ENCODE data around the gene IFNGR1. TPM values are rescaled to one million over a fixed set of nuclear protein-coding genes. Genes with fewer than 3 reads are reported as not detected.

The IFNGR1 gene
- total and polyA plus RNA-seq, 12 donors = 55.8 to 132 (median 78.7) TPM

GRCh38 chr6:137185290-137185689 is 33.9 kb downstream of the IFNGR1 start:
- Histone ChIP-seq H3K4me3 (no peak overlapping the region), H3K27ac (no peak overlapping the region), H3K9me3 (peaks cover 0 to 99% (median 47%) of the 10 kb centered on the region in 11 donors), H3K4me1 (no peaks in the 10 kb centered on the region), H3K27me3 (no peaks in the 10 kb centered on the region), H3K36me3 (no peaks in the 10 kb centered on the region)
- DNase-seq (no peak), ATAC-seq (no peak)
- intact Hi-C loops (cut with DNase I) = no loop called here
- TF ChIP-seq, protein P1, sequence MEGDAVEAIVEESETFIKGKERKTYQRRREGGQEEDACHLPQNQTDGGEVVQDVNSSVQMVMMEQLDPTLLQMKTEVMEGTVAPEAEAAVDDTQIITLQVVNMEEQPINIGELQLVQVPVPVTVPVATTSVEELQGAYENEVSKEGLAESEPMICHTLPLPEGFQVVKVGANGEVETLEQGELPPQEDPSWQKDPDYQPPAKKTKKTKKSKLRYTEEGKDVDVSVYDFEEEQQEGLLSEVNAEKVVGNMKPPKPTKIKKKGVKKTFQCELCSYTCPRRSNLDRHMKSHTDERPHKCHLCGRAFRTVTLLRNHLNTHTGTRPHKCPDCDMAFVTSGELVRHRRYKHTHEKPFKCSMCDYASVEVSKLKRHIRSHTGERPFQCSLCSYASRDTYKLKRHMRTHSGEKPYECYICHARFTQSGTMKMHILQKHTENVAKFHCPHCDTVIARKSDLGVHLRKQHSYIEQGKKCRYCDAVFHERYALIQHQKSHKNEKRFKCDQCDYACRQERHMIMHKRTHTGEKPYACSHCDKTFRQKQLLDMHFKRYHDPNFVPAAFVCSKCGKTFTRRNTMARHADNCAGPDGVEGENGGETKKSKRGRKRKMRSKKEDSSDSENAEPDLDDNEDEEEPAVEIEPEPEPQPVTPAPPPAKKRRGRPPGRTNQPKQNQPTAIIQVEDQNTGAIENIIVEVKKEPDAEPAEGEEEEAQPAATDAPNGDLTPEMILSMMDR (IDR thresholded peaks at IDR 0.05) = no peak
- 86 to 88% methylated on average over 3 of the region's 3 CpGs for WGBS, 2 donors

DNA sequence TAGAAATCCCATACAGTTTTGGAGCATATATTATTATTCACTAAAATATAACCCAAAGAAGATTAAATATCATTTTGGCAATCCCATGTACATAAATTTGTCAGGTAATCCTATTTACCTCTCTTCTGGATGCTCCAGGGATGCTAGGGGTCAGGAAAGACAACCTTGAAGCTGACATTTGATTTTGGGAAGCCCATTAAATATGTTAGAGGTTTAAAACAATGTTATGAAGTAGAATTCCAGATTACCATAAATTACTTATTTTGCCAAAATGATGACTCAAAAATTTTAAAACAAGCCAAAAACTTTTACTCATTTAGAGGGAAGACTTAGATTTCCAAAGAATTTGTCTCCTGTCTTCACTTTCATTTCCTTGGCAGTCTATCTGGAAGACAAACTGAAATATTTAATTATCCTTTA is 36.5 kb downstream of the IFNGR1 start:
- DNase-seq = no peak
- no peaks in the 10 kb centered on the region for H3K36me3 ChIP-seq
- intact Hi-C loops (cut with DNase I) = no loop called here
- TF ChIP-seq, protein P1 (IDR thresholded peaks at IDR 0.05) = no peak
- no peak overlapping the region for H3K4me3 ChIP-seq
- ATAC-seq = no peak
- H3K27me3 ChIP-seq = no peaks in the 10 kb centered on the region
- H3K4me1 ChIP-seq = no peaks in the 10 kb centered on the region
- H3K27ac ChIP-seq = no peak overlapping the region
- H3K9me3 ChIP-seq = peaks cover 0 to 75% (median 37%) of the 10 kb centered on the region in 11 donors

GRCh38 chr6:137181891-137182653 is 37.1 kb downstream of the IFNGR1 start:
- TF ChIP-seq, protein P1 (IDR thresholded peaks at IDR 0.05) = no peak
- Histone ChIP-seq H3K4me1 (no peaks in the 10 kb centered on the region), H3K27me3 (no peaks in the 10 kb centered on the region), H3K9me3 (peaks cover 0 to 69% (median 37%) of the 10 kb centered on the region in 11 donors), H3K4me3 (no peak overlapping the region), H3K36me3 (no peaks in the 10 kb centered on the region), H3K27ac (no peak overlapping the region)
- intact Hi-C loops (cut with DNase I) = no loop called here
- no peak for DNase-seq
- 76 to 79% methylated on average over 3 of the region's 3 CpGs for WGBS, 2 donors
- ATAC-seq = no peak

DNA sequence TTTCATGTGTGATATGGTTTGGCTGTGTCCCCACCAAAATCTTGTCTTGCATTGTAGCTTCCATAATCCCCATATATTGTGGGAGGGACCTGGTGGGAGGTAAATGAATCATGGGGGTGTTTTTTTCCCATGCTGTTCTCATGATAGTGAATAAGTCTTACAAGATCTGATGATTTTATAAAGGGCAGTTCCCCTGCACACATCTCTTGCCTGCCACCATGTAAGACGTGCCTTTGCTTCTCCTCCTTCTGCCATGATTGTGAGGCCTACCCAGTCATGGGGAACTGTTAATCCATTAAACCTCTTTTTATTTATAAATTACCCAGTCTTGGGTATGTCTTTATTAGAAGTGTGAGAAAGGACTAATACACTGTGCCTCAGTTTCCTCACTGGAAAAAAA is 41.6 kb downstream of the IFNGR1 start:
- intact Hi-C loops (cut with DNase I) = no loop called here
- Histone ChIP-seq H3K27ac (no peak overlapping the region), H3K27me3 (no peaks in the 10 kb centered on the region), H3K36me3 (no peaks in the 10 kb centered on the region), H3K9me3 (peaks cover 0 to 26% (median 16%) of the 10 kb centered on the region in 11 donors), H3K4me3 (no peak overlapping the region), H3K4me1 (peaks cover 0 to 11% (median 0%) of the 10 kb centered on the region in 9 donors)
- ATAC-seq (no peak), DNase-seq (no peak)
- 75 to 96% methylated on average over 1 of the region's 1 CpG for WGBS, 2 donors
- TF ChIP-seq, protein P1 (IDR thresholded peaks at IDR 0.05) = no peak
